Mucosa of rectum (tissue), 2 donors: ENCODE data around the gene SUSD1.
A peak's percentile ranks its signal among the peaks of the same experiment; 100 is the strongest.
"Not testable (repeated sequence)": the region's sequence is repeated elsewhere in the genome, so short reads cannot be mapped to it uniquely, and the experiment has no call there.

Experiments used
- H3K27ac ChIP-seq, 2 donors: one replicate each; pipeline ENCODE4 v1.7.0; 2013; ENCODE audit warnings: inconsistent platforms in 2 of 2, low read depth in 2 of 2, low read length in 2 of 2
- H3K27me3 ChIP-seq, 2 donors: one replicate each; pipeline ENCODE4 v1.7.0; 2013; ENCODE audit warnings: low read length in 2 of 2; ENCODE audit not compliant: control insufficient read depth in 2 of 2, insufficient read depth in 2 of 2
- H3K36me3 ChIP-seq, 2 donors: one replicate each; pipeline ENCODE4 v1.7.0; 2013; ENCODE audit warnings: low read length in 2 of 2; ENCODE audit not compliant: control insufficient read depth in 2 of 2, insufficient read depth in 2 of 2
- H3K4me1 ChIP-seq, 2 donors: one replicate each; pipeline ENCODE4 v1.7.0; 2013; ENCODE audit warnings: low read length in 2 of 2, mild to moderate bottlenecking in 1 of 2; ENCODE audit not compliant: control insufficient read depth in 2 of 2, insufficient read depth in 2 of 2
- H3K4me3 ChIP-seq, 2 donors: one replicate each; pipeline ENCODE4 v1.7.0; 2013; ENCODE audit warnings: low read length in 2 of 2
- H3K9ac ChIP-seq, 2 donors: one replicate each; pipeline ENCODE4 v1.7.0; 2013; ENCODE audit warnings: low read length in 2 of 2, low read depth in 1 of 2, mild to moderate bottlenecking in 1 of 2
- H3K9me3 ChIP-seq, 2 donors: one replicate each; pipeline ENCODE4 v1.7.0; 2013; ENCODE audit warnings: low read length in 2 of 2; ENCODE audit not compliant: control insufficient read depth in 2 of 2
- donor health status: healthy.
- donor health status: Normal muscosa, but diverticular disease.

Gene SUSD1

GRCh38 chr9:112075009-112075378 is 100.1 kb downstream of the SUSD1 start:
- Histone ChIP-seq H3K4me3 (no peak overlapping the region), H3K27me3 (no peaks in the 10 kb centered on the region), H3K4me1 (peaks cover 9 to 11% of the 10 kb centered on the region in 2 donors), H3K9me3 (no peaks in the 10 kb centered on the region), H3K9ac (no peak overlapping the region), H3K36me3 (peaks cover 0 to 6% of the 10 kb centered on the region in 2 donors), H3K27ac (no peak overlapping the region)

DNA sequence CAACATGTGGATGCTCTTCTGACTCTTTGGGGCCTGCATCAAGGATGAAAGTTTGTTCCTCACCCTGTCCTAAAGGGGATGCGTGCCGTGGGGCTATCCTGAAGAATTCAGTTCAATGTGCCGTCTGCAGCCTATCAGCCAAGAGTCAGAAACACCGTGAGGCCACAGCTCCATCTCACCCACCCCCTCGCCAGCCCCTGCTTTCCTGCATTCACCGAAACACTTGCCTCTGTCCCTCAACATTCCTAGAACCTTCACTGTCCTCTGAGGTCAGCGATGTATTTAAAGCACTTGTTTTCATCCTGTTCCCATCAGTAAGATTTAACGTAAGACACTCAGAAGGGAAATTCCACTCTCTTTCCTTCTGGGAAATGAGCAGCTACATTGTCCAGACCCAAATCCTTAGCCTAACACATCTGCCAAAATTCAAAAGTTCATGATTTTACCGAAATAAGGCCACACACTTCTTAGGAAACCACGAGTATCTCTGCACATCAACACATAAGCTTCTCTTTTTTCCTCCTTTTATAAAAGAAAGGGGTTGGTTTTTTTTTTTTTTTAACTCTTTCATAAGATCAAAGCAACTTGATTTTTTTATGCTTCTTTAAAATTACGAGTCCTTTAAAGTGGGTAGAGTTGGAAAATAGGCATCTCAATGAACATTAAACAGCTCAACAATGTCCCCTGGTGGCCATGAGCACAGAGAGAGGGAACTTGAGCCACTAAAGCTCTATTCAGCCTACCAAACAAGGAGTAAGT is 100.7 kb downstream of the SUSD1 start:
- H3K9me3 ChIP-seq: no peaks in the 10 kb centered on the region
- H3K9ac ChIP-seq: no peak overlapping the region
- no peak overlapping the region for H3K4me3 ChIP-seq
- H3K27me3 ChIP-seq: no peaks in the 10 kb centered on the region
- H3K27ac ChIP-seq: peak overlapping the region; percentile 20 to 70
- peaks cover 9 to 15% of the 10 kb centered on the region in 2 donors for H3K4me1 ChIP-seq
- peaks cover 0 to 6% of the 10 kb centered on the region in 2 donors for H3K36me3 ChIP-seq

- peaks cover 16 to 21% of the 10 kb centered on the region in 2 donors for H3K4me1 ChIP-seq
- H3K27me3 ChIP-seq, H3K9me3 ChIP-seq, H3K9ac ChIP-seq, H3K36me3 ChIP-seq, H3K4me3 ChIP-seq: not testable (repeated sequence)
- peak overlapping the region; percentile 20 to 70 for H3K27ac ChIP-seq
These were observed 101.4 kb downstream of the SUSD1 start for GRCh38 chr9:112073639-112074173.

GRCh38 chr9:112072721-112073638 is 102.1 kb downstream of the SUSD1 start:
- Histone ChIP-seq H3K36me3 (peaks cover 0 to 3% of the 10 kb centered on the region in 2 donors), H3K9ac (no peak overlapping the region), H3K27ac (peak overlapping the region in 1 of 2 donors; percentile 70), H3K27me3 (no peaks in the 10 kb centered on the region), H3K4me3 (no peak overlapping the region), H3K4me1 (peaks cover 18 to 23% of the 10 kb centered on the region in 2 donors), H3K9me3 (no peaks in the 10 kb centered on the region)

DNA sequence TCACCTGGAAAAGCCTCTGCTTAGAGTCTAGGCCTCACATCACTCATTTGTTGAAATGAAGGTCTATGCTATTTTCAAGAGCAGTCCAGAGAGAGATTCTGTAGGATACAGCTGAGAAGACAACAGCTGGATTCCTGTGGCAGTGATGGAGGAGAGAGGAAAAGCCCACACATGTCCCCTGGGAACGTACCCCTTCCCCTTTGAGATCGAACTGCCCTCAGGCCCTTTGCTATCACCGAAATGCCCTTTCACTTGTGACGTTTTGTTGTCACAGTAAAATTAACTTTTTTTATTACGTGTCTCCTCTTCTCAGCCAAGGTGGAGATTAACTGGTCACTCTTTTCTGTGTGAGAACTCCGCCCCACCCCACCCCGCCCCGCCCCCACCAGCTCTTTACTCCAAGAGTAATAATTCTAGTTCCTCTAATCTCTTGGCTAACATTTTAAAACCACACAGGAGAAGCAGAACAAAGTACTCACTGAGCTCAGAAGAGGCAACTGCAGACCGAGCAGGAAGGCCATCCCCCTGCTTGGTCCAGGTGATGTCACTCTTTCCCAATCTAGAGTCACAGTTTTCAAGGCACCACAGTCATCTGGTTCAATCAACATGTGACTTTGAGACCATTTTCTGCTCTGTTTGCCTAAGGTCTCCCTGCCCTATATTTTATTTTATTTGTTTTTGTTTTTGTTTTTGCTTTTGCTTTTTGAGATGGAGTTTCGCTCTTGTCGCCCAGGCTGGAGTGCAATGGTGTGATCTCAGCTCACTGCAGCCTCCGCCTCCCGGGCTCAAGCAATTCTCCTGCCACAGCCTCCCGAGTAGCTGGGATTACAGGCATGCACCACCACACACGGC is 105.6 kb downstream of the SUSD1 start:
- peaks cover 35 to 38% of the 10 kb centered on the region in 2 donors for H3K4me1 ChIP-seq
- no peaks in the 10 kb centered on the region for H3K9me3 ChIP-seq
- H3K9ac ChIP-seq: peak overlapping the region in 1 of 2 donors; percentile 37
- H3K27ac ChIP-seq: peak overlapping the region; percentile 61 to 81
- no peak overlapping the region for H3K4me3 ChIP-seq
- no peaks in the 10 kb centered on the region for H3K27me3 ChIP-seq
- H3K36me3 ChIP-seq: peaks cover 0 to 6% of the 10 kb centered on the region in 2 donors

DNA sequence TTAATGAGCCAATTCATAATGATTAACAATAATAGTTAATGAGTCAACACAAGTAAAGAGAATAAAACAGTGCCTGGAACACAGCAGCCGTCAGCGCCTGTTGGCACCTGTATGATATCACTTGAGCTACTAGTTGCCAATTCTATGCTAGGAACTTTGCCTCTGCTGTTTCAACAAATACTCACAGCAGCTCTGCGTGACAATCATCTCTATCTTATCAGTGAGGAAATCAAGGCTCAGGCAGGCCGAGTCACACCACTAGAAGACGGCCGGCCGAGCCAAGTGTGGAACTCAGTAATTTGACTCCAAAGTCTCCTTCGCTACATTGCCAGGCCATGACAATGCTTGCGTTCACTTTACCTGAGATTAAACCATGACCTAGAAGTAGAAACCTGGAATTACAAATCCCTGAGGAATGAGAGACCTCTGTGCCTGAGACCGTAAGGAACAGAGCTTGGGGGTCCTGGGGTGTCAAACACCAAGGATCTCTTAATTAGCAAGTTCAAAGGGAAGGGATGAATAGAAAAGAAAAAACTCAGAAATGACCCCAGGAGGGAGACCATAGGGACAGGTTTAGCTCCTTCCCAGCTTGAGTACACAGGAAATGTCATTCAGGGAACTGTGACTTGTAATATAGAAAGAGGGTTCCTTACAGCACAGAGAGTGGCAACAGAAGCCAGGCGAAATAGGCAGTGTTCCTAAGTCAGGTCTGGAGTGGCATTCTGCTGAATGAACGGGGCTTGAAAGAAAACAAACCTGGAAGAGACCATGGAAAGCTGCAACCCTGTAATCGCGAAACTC is 109.1 kb downstream of the SUSD1 start:
- Histone ChIP-seq H3K36me3 (peaks cover 0 to 3% of the 10 kb centered on the region in 2 donors), H3K9ac (peak overlapping the region; percentile 50 to 70), H3K4me3 (no peak overlapping the region), H3K27me3 (no peaks in the 10 kb centered on the region), H3K4me1 (peaks cover 34 to 47% of the 10 kb centered on the region in 2 donors), H3K9me3 (no peaks in the 10 kb centered on the region), H3K27ac (peak overlapping the region; percentile 81)

DNA sequence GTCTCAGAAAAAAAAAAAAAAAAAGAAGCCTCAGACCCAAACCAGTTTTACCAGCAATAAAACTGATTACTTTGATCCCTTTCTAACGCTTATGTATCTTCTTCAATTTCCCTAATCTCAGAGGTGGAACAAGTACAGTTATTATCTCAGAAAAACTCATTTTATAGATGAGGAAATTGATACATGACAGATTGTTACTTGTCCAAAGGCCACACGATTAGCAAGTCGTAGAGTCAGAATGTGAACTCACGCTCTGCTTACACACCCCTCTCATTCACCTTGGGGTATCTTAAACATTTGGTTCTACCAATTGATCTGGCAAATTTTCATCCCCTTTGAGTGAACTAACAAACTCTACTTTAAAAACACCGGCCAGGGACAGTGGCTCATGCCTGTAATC is 110.2 kb downstream of the SUSD1 start:
- Histone ChIP-seq H3K4me3 (no peak overlapping the region), H3K4me1 (peaks cover 32 to 50% of the 10 kb centered on the region in 2 donors), H3K9ac (peak overlapping the region in 1 of 2 donors; percentile 22), H3K27ac (peak overlapping the region; percentile 81), H3K36me3 (peaks cover 0 to 3% of the 10 kb centered on the region in 2 donors), H3K27me3 (no peaks in the 10 kb centered on the region), H3K9me3 (no peaks in the 10 kb centered on the region)

DNA sequence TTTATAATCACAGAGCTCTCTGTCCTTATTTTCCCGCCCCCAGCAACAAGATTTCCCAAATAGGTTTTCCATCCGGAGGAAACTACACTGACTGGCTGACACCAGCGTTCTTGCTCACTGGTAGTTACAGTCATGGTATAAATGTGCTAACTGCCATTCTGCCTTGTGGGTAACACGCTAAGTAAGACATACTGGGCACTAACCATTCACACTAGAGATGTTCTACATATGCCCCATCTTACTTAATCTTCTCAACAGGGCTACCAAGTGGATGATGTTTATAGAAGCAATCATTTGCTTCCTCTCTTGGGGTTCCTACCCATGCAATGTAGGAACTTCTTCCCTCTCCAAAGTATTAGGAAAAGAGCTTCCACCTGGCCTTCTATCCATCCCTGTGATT is 111.5 kb downstream of the SUSD1 start:
- Histone ChIP-seq H3K36me3 (peaks cover 2 to 3% of the 10 kb centered on the region in 2 donors), H3K27me3 (no peaks in the 10 kb centered on the region), H3K4me1 (peaks cover 27 to 49% of the 10 kb centered on the region in 2 donors), H3K9ac (no peak overlapping the region), H3K27ac (no peak overlapping the region), H3K9me3 (no peaks in the 10 kb centered on the region), H3K4me3 (no peak overlapping the region)

DNA sequence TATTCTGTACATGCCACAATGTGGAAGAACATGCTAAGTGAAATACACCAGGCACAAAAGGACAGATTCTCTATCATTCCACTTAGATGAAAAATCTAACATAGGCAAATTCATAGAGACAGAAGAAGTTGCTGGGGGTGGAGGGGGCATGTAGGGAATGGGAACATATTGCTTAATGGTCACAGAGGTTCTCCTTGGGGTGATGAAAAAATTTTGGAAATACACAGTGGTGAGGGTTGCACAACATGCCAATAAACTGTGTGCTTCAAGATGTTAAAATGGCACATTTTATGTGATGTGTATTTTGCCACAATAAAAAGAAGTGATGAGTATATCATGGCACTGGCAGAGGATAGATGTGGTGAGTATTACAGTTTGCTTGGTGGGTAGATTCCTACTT is 111.9 kb downstream of the SUSD1 start:
- Histone ChIP-seq H3K27ac (no peak overlapping the region), H3K4me3 (no peak overlapping the region), H3K27me3 (no peaks in the 10 kb centered on the region), H3K36me3 (peaks cover 2 to 3% of the 10 kb centered on the region in 2 donors), H3K9ac (no peak overlapping the region), H3K4me1 (peaks cover 30 to 48% of the 10 kb centered on the region in 2 donors), H3K9me3 (no peaks in the 10 kb centered on the region)
